GM12878 (cell line): Measurements from ENCODE around the gene PXT1. TPM values are rescaled to one million over a fixed set of nuclear protein-coding genes. Genes with fewer than 3 reads are reported as not detected.

Experiments
- ATF7 ChIP-seq: fragments of 450-650 bp; IDR thresholded peaks from 2 replicates; pipeline ENCODE4 v1.6.1; 2016; ENCODE audit warnings: low read depth, mild to moderate bottlenecking
- CHD2 ChIP-seq: IDR thresholded peaks from 2 replicates; pipeline ENCODE4 v1.6.1; 2011; ENCODE audit warnings: low read depth, low read length, improper control_type of control experiment, borderline replicate concordance
- DPF2 ChIP-seq: fragments of 450-650 bp; IDR thresholded peaks from 2 replicates; pipeline ENCODE4 v1.6.1; 2017; ENCODE audit warnings: mild to moderate bottlenecking
- EED ChIP-seq: sonication (generic); IDR thresholded peaks from 2 replicates; pipeline ENCODE4 v1.6.1; 2016; ENCODE audit warnings: antibody characterized with exemption, low read depth
- EP300 ChIP-seq, 2 experiments: fragments of 150-350 bp in 1 of 2; IDR thresholded peaks; 2 replicates each; pipeline ENCODE4 v1.6.1; 2011 to 2012; ENCODE audit warnings: low read depth in 2 of 2, low read length in 2 of 2, borderline replicate concordance in 1 of 2, improper control_type of control experiment in 1 of 2, inconsistent platforms in 1 of 2; ENCODE audit not compliant: control insufficient read depth in 1 of 2
- HDGF ChIP-seq: fragments of 450-650 bp; IDR thresholded peaks from 2 replicates; pipeline ENCODE4 v1.6.1; 2016; ENCODE audit warnings: antibody characterized with exemption
- IKZF2 ChIP-seq, 2 experiments: fragments of 450-650 bp; IDR thresholded peaks; 2 replicates each; pipeline ENCODE4 v1.6.1; 2017; ENCODE audit warnings: mild to moderate bottlenecking in 2 of 2, moderate library complexity in 2 of 2
- JUNB ChIP-seq: IDR thresholded peaks from 2 replicates; pipeline ENCODE4 v1.6.1; 2016; ENCODE audit warnings: antibody characterized with exemption, mild to moderate bottlenecking
- NFYA ChIP-seq: IDR thresholded peaks from 2 replicates; pipeline ENCODE4 v1.6.1; 2011; ENCODE audit warnings: low read depth, mild to moderate bottlenecking, low read length, improper control_type of control experiment, borderline replicate concordance
- RAD21 ChIP-seq: IDR thresholded peaks from 2 replicates; pipeline ENCODE4 v1.6.1; 2011; ENCODE audit warnings: mild to moderate bottlenecking, low read depth, low read length, moderate library complexity; ENCODE audit not compliant: insufficient read depth
- RELA ChIP-seq: fragments of 450-650 bp; IDR thresholded peaks from 2 replicates; pipeline ENCODE4 v1.8.0; 2014; ENCODE audit warnings: borderline replicate concordance; ENCODE audit not compliant: partially characterized antibody
- WRNIP1 ChIP-seq: IDR thresholded peaks from 2 replicates; pipeline ENCODE4 v1.6.1; 2011; ENCODE audit warnings: low read depth, low read length, improper control_type of control experiment, borderline replicate concordance
- polyA plus RNA-seq, 11 experiments: library from polyadenylated mRNA; depleted of rRNA in 4 of 11; unstranded in 6 of 11; stranded (reverse) in 5 of 11; fragments of >200 nt; fragmentation: Nextera tagmentation in 4 of 11; fragmentation: Illumina TruSeq in 1 of 11; extraction: Ambion mirVana in 4 of 11; extraction: Trizol in 1 of 11; gene quantifications; 1 replicate in 1 of 11; 2 replicates in 10 of 11; pipeline versions ENCODE4 v1.2.1 to v1.2.3, GENCODE V29; 2011 to 2016; ENCODE audit warnings: inconsistent platforms in 2 of 11, missing spikeins in 2 of 11, low read depth in 1 of 11
- total RNA-seq, 4 experiments: library from RNA; depleted of rRNA in 3 of 4; stranded (reverse); fragments of >200 nt in 3 of 4; fragmentation: Illumina TruSeq in 1 of 4; extraction: Trizol in 1 of 4; gene quantifications; 2 replicates each; pipeline versions ENCODE4 v1.2.1 to v1.2.3, GENCODE V29; 2013 to 2021
- TF ChIP-seq, protein P1 (sequence below): IDR thresholded peaks from 2 replicates; pipeline ENCODE4 v1.6.1; 2012; ENCODE audit warnings: low read depth, low read length, improper control_type of control experiment
- TF ChIP-seq, protein P2 (sequence below): fragments of 450-650 bp; IDR thresholded peaks from 2 replicates; pipeline ENCODE4 v1.6.1; 2017; ENCODE audit warnings: low read depth, mild to moderate bottlenecking, moderate library complexity
- TF ChIP-seq, protein P3 (sequence below): fragments of 150-350 bp; IDR thresholded peaks from 2 replicates; pipeline ENCODE4 v1.6.1; 2014; ENCODE audit warnings: mild to moderate bottlenecking, low read depth, low read length
- TF ChIP-seq, protein P4 (sequence below): IDR thresholded peaks from 2 replicates; pipeline ENCODE4 v1.6.1; 2012; ENCODE audit warnings: improper control_type of control experiment, low read depth, low read length; ENCODE audit not compliant: insufficient replicate concordance
- TF ChIP-seq, protein P5 (sequence below), 3 experiments: IDR thresholded peaks in 2 of 3; conservative IDR thresholded peaks in 1 of 3; 2 replicates each; pipeline ENCODE4 v1.5.1; 2011; ENCODE audit warnings: low read depth in 3 of 3, low read length in 3 of 3, mild to moderate bottlenecking in 3 of 3, control low read depth in 2 of 3, moderate library complexity in 2 of 3, inconsistent platforms in 1 of 3, mixed read lengths in 1 of 3; ENCODE audit not compliant: control insufficient read depth in 2 of 3, insufficient read depth in 1 of 3; ENCODE audit errors: extremely low read depth in 1 of 3

PXT1 gene
- total and polyA plus RNA-seq, 10 of the 15 experiments (the other 5 are each of a cell fraction or from before 2014, with no cell fraction given), result 0.27 to 2.9 (median 0.50) TPM

DNA sequence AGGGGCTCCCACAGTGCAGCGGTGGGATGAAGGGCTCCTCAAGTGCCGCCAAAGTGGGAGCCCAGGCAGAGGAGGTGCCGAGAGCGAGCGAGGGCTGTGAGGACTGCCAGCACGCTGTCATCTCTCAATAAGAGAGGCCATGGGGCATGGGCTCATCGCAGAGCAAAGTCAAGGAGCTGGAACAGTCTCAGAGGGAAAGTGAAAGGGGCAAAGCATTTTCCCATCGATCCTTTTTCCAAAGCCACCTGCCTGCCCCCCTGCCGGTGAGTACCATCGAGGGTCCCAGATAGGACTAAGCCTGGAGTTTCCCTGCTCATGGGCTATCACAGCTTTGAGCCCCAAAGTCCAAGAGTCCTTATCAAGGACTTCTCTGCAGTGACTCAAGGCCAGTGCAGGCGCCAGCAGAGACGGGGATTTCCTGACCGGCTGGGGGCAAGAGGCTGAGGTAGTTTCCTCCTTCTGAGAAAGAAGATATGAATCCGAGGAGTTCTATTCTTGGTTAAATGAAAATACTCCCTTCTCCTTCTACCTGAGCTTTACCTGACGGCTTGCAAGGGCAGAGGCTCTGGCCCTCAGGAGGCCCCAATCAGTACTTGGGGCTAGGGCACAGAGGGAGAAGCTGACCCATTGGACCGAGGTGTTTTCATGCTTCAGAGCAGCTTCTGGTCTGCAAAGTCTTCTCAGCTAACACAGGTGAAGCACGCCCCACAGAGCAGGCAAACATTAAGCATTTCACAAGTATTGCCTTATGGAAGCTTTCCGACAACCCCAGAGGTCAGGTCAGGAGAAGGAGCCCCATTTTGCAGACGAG, 77.8 kb downstream of the PXT1 start (continued):
- TF ChIP-seq, protein P1, sequence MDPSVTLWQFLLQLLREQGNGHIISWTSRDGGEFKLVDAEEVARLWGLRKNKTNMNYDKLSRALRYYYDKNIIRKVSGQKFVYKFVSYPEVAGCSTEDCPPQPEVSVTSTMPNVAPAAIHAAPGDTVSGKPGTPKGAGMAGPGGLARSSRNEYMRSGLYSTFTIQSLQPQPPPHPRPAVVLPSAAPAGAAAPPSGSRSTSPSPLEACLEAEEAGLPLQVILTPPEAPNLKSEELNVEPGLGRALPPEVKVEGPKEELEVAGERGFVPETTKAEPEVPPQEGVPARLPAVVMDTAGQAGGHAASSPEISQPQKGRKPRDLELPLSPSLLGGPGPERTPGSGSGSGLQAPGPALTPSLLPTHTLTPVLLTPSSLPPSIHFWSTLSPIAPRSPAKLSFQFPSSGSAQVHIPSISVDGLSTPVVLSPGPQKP, result no peak
- TF ChIP-seq, protein P2, sequence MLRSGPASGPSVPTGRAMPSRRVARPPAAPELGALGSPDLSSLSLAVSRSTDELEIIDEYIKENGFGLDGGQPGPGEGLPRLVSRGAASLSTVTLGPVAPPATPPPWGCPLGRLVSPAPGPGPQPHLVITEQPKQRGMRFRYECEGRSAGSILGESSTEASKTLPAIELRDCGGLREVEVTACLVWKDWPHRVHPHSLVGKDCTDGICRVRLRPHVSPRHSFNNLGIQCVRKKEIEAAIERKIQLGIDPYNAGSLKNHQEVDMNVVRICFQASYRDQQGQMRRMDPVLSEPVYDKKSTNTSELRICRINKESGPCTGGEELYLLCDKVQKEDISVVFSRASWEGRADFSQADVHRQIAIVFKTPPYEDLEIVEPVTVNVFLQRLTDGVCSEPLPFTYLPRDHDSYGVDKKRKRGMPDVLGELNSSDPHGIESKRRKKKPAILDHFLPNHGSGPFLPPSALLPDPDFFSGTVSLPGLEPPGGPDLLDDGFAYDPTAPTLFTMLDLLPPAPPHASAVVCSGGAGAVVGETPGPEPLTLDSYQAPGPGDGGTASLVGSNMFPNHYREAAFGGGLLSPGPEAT, result peak; percentile 91
- 0 out of 2 replicates have a peak, but pooled peaks have one; percentile 40 for TF ChIP-seq DPF2
- peak; percentile 75 to 77 for TF ChIP-seq IKZF2 (IDR thresholded peaks at IDR 0.05)
- TF ChIP-seq, protein P3, sequence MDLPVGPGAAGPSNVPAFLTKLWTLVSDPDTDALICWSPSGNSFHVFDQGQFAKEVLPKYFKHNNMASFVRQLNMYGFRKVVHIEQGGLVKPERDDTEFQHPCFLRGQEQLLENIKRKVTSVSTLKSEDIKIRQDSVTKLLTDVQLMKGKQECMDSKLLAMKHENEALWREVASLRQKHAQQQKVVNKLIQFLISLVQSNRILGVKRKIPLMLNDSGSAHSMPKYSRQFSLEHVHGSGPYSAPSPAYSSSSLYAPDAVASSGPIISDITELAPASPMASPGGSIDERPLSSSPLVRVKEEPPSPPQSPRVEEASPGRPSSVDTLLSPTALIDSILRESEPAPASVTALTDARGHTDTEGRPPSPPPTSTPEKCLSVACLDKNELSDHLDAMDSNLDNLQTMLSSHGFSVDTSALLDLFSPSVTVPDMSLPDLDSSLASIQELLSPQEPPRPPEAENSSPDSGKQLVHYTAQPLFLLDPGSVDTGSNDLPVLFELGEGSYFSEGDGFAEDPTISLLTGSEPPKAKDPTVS, result no peak
- 0 out of 4 replicates have a peak, but pooled peaks of 1 of the 2 experiments have one; percentile 9 for TF ChIP-seq EP300 (IDR thresholded peaks at IDR 0.05; ENCODE audit: borderline replicate concordance in 1 of 2, control insufficient read depth in 1 of 2, low read depth in 2 of 2, low read length in 2 of 2)
- TF ChIP-seq ATF7, result no peak
- no peak for TF ChIP-seq CHD2
- no peak for TF ChIP-seq WRNIP1
- peak; percentile 74 for TF ChIP-seq EED
- peak; percentile 23; the same call in 1 of the 2 replicates for TF ChIP-seq JUNB
- TF ChIP-seq, protein P4, sequence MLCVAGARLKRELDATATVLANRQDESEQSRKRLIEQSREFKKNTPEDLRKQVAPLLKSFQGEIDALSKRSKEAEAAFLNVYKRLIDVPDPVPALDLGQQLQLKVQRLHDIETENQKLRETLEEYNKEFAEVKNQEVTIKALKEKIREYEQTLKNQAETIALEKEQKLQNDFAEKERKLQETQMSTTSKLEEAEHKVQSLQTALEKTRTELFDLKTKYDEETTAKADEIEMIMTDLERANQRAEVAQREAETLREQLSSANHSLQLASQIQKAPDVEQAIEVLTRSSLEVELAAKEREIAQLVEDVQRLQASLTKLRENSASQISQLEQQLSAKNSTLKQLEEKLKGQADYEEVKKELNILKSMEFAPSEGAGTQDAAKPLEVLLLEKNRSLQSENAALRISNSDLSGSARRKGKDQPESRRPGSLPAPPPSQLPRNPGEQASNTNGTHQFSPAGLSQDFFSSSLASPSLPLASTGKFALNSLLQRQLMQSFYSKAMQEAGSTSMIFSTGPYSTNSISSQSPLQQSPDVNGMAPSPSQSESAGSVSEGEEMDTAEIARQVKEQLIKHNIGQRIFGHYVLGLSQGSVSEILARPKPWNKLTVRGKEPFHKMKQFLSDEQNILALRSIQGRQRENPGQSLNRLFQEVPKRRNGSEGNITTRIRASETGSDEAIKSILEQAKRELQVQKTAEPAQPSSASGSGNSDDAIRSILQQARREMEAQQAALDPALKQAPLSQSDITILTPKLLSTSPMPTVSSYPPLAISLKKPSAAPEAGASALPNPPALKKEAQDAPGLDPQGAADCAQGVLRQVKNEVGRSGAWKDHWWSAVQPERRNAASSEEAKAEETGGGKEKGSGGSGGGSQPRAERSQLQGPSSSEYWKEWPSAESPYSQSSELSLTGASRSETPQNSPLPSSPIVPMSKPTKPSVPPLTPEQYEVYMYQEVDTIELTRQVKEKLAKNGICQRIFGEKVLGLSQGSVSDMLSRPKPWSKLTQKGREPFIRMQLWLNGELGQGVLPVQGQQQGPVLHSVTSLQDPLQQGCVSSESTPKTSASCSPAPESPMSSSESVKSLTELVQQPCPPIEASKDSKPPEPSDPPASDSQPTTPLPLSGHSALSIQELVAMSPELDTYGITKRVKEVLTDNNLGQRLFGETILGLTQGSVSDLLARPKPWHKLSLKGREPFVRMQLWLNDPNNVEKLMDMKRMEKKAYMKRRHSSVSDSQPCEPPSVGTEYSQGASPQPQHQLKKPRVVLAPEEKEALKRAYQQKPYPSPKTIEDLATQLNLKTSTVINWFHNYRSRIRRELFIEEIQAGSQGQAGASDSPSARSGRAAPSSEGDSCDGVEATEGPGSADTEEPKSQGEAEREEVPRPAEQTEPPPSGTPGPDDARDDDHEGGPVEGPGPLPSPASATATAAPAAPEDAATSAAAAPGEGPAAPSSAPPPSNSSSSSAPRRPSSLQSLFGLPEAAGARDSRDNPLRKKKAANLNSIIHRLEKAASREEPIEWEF, result no peak
- no peak for TF ChIP-seq RAD21
- TF ChIP-seq NFYA, result no peak
- TF ChIP-seq, protein P5, sequence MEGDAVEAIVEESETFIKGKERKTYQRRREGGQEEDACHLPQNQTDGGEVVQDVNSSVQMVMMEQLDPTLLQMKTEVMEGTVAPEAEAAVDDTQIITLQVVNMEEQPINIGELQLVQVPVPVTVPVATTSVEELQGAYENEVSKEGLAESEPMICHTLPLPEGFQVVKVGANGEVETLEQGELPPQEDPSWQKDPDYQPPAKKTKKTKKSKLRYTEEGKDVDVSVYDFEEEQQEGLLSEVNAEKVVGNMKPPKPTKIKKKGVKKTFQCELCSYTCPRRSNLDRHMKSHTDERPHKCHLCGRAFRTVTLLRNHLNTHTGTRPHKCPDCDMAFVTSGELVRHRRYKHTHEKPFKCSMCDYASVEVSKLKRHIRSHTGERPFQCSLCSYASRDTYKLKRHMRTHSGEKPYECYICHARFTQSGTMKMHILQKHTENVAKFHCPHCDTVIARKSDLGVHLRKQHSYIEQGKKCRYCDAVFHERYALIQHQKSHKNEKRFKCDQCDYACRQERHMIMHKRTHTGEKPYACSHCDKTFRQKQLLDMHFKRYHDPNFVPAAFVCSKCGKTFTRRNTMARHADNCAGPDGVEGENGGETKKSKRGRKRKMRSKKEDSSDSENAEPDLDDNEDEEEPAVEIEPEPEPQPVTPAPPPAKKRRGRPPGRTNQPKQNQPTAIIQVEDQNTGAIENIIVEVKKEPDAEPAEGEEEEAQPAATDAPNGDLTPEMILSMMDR (IDR thresholded peaks at IDR 0.05 in 2 of 3, conservative IDR thresholded peaks at IDR 0.05 in 1 of 3; ENCODE audit: control insufficient read depth in 2 of 3, extremely low read depth in 1 of 3, insufficient read depth in 1 of 3, low read depth in 3 of 3, low read length in 3 of 3), result no peak
- peak; percentile 55; the same call in 1 of the 2 replicates for TF ChIP-seq HDGF
- peak; percentile 72 for TF ChIP-seq RELA
